HL-60 (cell line): ENCODE data around the gene FAM89A.

ENCODE experiments used
- TF ChIP-seq, protein P1 (sequence below): IDR thresholded peaks from one replicate; pipeline ENCODE4 v1.5.1; 2011; ENCODE audit warnings: low read length, control low read depth, inconsistent platforms; ENCODE audit not compliant: insufficient read depth
- TF ChIP-seq, protein P2 (sequence below): IDR thresholded peaks from 2 replicates; pipeline ENCODE4 v1.6.1; 2012; ENCODE audit warnings: low read depth; ENCODE audit not compliant: insufficient replicate concordance

DNA sequence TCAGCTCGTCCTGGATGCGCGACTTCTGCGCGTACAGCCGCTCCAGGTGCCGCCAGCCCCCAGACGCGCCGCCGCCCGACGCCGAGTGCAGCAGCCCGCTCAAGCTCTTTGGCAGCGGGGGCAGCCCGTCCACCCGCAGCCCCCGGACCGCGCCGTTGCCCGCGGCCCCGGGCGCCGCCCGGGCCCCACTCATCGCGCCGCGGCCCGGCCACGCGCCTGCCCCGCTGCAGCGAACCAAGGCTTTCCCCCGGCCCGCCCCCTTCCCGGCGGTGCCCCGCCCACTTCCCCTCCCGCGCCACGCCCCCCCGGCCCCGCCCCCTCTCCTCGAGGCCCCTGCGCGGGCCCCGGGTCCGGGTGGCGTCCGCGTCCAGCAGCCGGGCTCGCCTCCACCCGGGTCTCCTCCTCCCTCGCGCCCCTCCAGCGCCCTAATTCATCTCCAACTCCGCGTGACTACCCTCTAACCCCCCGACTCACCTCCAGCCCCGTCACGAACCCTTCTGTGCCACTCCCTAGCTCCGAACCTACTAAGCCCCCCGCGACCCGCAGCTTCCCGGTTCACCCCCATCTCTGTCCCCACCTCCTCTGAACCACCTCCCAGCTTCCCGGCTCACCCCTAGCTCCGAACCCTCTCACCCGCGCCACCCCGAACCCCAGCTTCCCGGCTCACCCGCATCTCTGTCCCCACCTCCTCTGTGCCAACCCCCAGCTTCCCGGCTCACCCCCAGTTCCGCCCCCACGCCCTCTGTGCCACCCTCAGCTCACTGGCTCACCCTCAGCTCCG, at the start of gene FAM89A:
- TF ChIP-seq, protein P1, sequence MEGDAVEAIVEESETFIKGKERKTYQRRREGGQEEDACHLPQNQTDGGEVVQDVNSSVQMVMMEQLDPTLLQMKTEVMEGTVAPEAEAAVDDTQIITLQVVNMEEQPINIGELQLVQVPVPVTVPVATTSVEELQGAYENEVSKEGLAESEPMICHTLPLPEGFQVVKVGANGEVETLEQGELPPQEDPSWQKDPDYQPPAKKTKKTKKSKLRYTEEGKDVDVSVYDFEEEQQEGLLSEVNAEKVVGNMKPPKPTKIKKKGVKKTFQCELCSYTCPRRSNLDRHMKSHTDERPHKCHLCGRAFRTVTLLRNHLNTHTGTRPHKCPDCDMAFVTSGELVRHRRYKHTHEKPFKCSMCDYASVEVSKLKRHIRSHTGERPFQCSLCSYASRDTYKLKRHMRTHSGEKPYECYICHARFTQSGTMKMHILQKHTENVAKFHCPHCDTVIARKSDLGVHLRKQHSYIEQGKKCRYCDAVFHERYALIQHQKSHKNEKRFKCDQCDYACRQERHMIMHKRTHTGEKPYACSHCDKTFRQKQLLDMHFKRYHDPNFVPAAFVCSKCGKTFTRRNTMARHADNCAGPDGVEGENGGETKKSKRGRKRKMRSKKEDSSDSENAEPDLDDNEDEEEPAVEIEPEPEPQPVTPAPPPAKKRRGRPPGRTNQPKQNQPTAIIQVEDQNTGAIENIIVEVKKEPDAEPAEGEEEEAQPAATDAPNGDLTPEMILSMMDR: no peak
- TF ChIP-seq, protein P2, sequence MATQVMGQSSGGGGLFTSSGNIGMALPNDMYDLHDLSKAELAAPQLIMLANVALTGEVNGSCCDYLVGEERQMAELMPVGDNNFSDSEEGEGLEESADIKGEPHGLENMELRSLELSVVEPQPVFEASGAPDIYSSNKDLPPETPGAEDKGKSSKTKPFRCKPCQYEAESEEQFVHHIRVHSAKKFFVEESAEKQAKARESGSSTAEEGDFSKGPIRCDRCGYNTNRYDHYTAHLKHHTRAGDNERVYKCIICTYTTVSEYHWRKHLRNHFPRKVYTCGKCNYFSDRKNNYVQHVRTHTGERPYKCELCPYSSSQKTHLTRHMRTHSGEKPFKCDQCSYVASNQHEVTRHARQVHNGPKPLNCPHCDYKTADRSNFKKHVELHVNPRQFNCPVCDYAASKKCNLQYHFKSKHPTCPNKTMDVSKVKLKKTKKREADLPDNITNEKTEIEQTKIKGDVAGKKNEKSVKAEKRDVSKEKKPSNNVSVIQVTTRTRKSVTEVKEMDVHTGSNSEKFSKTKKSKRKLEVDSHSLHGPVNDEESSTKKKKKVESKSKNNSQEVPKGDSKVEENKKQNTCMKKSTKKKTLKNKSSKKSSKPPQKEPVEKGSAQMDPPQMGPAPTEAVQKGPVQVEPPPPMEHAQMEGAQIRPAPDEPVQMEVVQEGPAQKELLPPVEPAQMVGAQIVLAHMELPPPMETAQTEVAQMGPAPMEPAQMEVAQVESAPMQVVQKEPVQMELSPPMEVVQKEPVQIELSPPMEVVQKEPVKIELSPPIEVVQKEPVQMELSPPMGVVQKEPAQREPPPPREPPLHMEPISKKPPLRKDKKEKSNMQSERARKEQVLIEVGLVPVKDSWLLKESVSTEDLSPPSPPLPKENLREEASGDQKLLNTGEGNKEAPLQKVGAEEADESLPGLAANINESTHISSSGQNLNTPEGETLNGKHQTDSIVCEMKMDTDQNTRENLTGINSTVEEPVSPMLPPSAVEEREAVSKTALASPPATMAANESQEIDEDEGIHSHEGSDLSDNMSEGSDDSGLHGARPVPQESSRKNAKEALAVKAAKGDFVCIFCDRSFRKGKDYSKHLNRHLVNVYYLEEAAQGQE: no peak
